HG03097 (cell line): ENCODE data around the gene MFN1.
"Not testable (repeated sequence)": the region's sequence is repeated elsewhere in the genome, so short reads cannot be mapped to it uniquely, and the experiment has no call there.

Experiments used
- ATAC-seq: cut with Tn5 transposase; IDR thresholded peaks from one replicate; pipeline ENCODE4 v1.9.1; 2021; ENCODE audit not compliant: unreplicated experiment, low FRiP score

MFN1 gene

DNA sequence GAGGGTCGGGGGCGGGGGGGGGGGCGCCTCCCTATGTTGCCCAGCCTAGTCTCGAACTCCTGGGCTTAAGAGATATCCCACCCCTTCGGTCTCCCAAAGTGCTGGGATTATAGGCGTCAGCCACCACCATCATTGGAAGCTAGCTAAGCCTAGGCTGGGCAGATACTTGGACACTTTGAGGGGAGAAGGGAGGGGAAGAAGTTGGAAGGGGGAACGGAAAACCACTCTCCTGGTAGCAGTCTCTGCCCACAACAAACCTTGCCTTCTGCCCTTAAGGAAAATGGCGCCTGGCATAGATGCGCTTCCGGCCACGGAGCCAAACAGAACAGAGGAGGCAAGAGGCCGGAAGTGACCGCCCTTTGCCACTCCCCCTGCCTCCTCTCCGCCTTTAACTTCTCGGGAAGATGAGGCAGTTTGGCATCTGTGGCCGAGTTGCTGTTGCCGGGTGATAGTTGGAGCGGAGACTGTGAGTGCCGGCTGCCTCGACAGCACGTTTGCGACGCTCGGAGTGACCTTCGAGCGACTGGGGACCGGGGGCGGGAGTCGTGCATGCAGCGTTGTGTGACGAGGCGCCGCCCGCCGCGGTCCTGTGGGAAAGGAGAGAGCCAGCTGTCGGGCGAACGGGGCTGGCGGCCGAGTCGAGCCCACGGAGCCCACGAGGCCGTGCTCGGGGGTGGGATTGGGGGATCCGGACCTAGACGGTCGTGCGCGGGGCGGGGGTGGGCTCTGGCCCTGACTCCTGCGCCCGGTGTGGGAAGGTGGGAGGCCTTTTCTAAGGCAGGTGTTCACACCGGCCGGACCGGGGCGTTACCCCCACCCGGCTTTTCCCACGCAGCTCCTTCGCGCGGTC lies at the start of gene MFN1:
Gene MFN1 (plus strand): TSS at position 365 of the 850 bp plus-strand sequence. CDS start 1,143 bp downstream, outside the sequence.
- peak; percentile 93 for ATAC-seq

GRCh38 chr3:179297971-179298725 lies 49.4 kb upstream of the MFN1 start:
- no peak for ATAC-seq

DNA sequence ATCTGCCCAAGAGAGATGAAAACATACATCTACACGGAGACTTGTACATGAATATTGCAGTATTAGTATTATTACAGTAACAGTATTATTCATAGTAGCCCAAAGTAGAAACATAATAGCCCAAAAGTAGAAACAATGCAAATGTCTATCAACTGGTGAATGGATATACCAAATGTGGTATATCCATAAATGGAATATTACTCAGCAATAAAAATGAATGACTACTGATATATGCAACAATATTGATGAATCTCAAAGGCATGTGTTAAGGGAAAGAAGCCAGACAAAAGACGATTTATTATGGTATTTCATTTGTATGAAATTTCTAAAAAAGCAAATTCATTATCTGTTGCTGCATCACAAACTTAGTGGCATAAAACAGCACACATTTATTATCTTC lies 48.2 kb upstream of the MFN1 start:
- no peak for ATAC-seq

DNA sequence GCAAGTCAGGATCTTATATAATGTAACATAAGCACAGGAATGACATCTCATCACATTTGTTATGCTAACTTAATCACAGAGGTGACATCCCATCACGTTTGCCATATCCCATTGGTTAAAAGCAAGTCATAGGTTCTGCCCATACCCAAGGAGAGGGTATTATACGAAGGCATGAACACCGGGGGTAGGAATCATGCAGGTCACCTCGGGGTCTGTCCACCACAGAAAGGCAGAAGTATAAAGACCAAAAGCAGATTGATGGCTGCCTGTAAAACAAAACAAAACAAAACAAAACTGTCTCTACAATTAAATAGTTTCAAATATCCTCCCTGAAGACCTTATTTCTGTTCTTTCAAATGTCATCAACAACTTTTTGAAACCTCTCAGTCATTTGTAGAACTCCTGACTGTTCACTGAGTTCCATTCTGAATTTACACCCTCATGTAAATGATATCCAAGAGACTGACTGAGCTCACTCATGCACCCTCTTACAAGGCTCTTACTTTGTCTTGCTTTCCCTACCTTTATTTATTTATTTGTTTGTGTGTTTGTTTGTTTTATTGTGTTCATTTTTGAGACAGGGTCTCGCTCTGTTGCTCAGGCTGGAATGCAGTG lies 47.4 kb upstream of the MFN1 start:
- no peak for ATAC-seq

DNA sequence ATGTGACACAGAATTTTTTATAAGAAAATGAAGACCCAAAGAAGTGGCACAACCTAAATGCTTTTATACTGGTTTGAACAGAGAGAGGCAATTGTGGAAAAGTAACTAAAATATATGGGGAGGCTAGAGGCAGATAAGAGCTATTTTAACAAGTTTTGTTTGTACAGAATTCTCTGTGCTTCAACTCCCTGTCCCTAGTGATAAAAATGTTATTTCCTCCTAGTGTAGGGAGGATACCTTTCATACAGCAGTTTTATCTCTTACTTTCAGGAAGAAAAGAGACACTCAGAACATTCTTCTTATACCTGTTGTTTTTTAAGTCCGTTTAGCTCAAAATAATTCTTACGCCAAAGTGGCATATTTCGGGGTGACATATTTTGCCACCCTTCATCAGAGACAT lies 45.9 kb upstream of the MFN1 start:
- ATAC-seq = no peak

DNA sequence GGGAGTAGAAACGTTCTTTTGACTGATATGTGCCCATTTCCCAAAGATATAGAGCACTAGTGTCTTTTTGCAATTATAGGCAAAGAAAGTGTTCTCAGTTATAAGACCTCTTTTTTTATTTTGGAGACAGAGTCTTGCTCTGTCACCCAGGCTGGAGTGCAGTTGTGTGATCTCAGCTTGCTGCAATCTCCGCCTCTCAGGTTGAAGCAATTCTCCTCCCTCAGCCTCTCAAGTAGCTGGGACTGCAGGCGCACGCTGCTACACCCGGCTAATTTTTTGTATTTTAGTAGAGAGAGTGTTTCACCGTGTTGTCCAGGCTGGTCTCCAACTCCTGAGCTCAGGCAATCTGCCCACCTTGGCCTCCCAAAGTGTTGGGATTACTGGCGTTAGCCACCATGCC lies 45.4 kb upstream of the MFN1 start:
- no peak for ATAC-seq

- ATAC-seq = no peak
Observed at GRCh38 chr3:179304605-179305004, 42.9 kb upstream of the MFN1 start.

DNA sequence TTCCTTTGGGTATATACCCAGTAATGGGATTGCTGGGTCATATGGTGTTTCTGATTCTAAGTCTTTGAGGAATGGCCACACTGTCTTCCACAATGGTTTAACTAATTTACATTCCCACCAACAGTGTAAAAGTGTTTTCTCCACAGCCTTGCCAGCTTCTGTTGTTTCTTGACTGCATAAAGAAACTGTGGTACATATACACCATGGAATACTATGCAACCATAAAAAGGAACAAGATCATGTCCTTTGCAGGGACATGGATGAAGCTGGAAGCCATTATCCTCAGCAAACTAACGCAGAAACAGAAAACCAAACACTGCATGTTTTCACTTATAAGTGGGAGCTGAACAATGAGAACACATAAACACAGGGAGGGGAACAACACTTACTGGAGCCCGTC lies 40.1 kb upstream of the MFN1 start:
- not testable (repeated sequence) for ATAC-seq

- ATAC-seq = no peak
Observed at GRCh38 chr3:179308001-179308400, 39.5 kb upstream of the MFN1 start.

DNA sequence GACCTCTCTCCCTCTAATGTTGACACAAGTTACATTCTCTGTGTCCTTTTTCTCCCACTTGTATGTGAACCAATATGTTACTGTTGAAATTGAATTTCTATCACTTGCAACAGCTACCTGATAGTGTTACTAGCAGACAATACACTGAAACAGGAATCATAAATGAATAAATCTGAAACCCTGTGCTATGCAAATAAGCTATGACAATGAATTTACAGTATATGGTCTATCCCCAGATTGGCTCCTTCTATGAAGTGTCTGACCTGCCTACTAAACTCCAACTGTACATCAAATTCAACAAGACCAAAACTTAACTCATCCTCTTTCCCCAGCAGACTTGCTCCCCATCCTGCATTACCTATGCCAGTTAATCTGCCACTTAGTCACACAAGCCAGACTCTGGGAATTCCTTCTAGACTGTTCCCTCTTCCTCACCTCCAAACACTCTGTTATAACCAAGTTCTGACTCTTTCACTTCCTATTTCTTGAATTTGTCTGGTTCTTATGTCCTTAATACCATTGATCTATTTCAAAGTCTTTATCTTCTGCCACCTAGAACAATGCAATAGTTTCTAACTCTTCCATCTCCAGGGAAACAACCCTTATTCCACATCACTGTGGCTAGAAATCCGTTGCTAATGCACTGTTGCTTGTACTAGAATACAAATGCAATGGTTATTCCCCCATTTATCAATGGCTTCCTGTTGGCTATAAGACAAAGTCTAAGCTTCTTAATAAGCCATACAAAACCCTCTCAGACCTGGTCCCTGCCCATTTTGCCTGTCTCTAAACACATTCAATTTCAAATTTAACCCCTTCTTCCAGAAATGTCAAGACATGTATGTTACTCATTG lies 38.1 kb upstream of the MFN1 start:
- peak; percentile 71 for ATAC-seq

DNA sequence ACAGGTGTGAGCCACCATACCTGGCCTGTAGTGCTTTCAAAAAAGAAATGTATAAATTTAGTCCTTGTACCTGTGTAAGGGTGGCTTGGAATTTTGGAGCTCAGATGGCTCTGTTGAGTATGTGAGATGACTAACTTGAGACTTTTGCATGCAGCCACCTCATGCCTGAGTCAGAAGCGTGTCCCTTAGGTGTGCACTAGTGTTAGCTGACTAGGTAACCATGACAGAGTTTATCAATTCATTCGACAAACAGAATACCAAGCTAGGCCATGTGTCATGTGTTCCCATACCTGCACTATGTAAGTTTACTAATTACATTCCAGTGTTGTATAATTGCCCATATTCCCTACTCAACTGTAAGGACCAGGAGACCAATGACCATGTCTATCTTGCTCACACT lies 28.6 kb upstream of the MFN1 start:
- ATAC-seq = no peak

DNA sequence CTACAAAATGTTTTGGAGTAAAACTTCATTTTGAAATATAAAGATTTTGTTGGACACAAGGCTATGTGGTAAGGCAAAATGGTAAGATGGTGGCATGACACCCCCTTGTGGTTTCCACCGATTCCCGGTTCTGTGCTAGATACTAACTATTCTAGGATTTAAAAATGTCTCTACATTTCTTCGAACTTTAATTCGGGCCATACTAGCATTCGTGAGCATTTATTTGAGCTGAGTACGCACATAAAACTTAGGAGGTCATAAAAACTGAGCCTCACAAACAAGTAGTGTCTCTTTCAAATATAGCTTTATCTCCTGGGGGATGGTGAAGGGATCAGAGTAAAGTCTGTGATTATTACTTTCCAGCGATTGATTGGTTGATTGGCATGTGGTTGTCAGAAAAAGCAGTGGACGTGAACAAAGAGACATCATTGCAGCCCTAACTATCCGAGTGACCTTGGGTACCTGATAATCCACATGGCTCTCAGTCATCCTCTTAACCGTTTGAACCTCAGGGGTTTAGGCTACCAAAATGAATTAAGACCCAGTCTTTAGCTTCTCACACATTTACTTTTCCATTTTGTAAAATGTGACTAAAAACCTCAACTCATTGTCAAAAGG lies 25.7 kb upstream of the MFN1 start:
- ATAC-seq = no peak

DNA sequence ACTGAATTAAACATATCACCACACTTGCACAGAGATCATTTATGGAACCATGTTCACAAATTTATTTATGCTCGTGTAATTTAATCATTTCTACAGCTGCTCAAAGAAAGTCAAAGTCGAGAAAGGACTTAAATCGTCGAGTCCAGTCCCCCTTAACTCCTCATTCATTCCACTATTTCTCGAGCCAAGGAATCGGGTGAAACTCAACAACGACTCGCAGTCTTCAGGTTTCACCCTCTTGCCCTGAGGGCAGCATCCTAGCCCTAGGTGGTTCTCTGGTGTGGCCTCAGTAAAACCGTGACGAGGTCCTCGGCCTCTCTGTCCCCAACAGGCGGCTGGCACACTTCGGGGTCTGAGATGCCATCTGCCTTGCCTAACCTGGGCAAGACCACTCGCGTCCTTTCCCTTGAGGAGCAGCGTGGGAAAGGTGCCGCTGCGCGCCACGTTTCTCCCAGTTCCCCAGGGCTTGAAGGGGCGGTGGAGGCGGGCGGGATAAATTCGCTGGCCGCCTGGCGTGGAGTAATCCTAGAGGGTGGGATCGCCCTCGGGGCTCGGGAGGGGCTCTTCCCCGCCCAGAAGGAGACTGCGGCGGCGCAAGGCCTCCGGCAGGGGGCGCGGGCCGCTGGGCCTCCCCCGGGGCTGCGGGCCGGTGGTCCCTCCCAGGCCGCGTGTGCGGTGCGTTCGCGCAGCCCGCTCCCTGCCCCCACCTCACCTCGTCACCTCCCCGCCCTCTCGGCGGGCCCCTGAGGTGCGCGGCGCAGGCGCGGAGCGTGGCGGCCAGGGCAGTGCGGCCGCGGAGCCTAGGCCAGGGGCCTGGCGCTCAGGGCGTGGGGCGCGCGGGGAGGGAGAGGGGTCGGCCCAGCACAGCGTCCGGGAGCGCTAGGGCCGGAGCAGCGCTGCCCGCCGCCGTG lies 25.0 kb upstream of the MFN1 start, which contains the start of gene ZNF639:
Gene ZNF639 (plus strand): TSS at position 746 of the 911 bp plus-strand sequence. CDS start 5,263 bp downstream, outside the sequence.
- ATAC-seq = peak; percentile 83

- peak; percentile 34 for ATAC-seq
Observed at GRCh38 chr3:179323197-179324110, 24.1 kb upstream of the MFN1 start.

DNA sequence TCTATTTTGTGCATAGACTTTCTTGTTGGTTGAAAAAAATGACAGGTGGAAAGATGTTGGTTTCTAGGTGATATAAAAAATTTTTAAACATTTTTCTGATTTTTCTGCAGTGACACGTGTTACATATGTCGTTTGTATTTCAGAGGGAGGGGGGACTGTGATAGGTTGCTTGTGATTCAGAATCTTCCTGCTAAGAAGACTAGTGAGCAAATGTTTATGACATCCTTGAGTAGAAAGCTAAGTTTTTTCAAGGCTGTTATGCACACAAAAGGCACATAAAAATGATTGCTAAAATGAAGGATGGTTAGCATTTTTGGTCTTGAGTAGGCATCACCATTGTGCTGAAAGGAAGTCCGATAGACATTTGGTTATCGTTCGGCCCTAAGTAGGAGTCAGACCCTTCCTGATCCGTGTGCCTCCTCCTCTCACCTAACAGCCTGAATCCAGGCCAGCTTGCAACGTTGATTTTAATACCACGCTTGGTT lies 23.2 kb upstream of the MFN1 start:
- ATAC-seq = no peak

- no peak for ATAC-seq
Observed at GRCh38 chr3:179330438-179330837, 17.1 kb upstream of the MFN1 start.

GRCh38 chr3:179332240-179332639 lies 15.3 kb upstream of the MFN1 start:
- ATAC-seq = no peak

DNA sequence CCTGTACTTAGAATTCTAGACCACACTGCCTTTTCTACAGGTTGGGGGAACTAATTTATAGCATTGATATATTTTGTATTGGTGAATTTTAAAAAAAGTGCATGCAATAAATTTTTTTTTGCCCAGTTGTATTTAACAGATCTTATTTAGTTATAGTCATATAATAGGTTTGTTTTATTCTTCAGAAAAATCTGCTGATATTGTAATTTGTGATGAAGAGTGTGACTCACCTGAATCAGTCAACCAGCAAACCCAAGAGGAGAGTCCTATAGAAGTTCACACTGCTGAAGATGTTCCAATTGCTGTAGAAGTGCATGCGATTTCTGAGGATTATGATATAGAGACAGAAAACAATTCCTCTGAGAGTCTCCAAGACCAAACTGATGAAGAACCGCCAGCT lies 14.4 kb upstream of the MFN1 start:
- ATAC-seq = no peak
